OCI-LY7 (cell line): ENCODE data around the gene ZCCHC3. TPM values are rescaled to one million over a fixed set of nuclear protein-coding genes. Genes with fewer than 3 reads are reported as not detected.
A peak's percentile ranks its signal among the peaks of the same experiment; 100 is the strongest.

Source experiments
- BruUV-seq: library from RNA; stranded (reverse); fragments of 400-500 nt; replicated peaks from 2 replicates; lab custom pipeline; 2021; lab: Mats Ljungman, UMichigan
- CTCF ChIA-PET: fragments of 300-600 bp; sonication (Branson Sonifier 250); formaldehyde crosslinking; loops from one replicate; lab custom pipeline; 2022; ENCODE audit warnings: antibody characterized with exemption; ENCODE audit not compliant: unreplicated experiment; lab: Charles Lee
- POLR2A ChIA-PET: fragments of 300-600 bp; sonication (Branson Sonifier 250); formaldehyde crosslinking; loops from one replicate; lab custom pipeline; 2022; ENCODE audit warnings: antibody characterized with exemption; lab: Charles Lee
- DNase-seq: peaks from one replicate; pipeline ENCODE4 v3.0.0-alpha.2; 2015; ENCODE audit warnings: low spot score
- H2AFZ ChIP-seq: fragments of 200-600 bp; sonication (generic), shearing (Covaris generic); 2 replicates; pipeline ENCODE4 v1.6.1; 2014; ENCODE audit warnings: mild to moderate bottlenecking, antibody characterized with exemption, low read length, moderate library complexity
- H3K27ac ChIP-seq: fragments of 200-600 bp; sonication (generic); 2 replicates; pipeline ENCODE4 v1.5.1; 2014; ENCODE audit warnings: mixed run types, low read depth, mild to moderate bottlenecking, moderate library complexity, low read length, inconsistent platforms; ENCODE audit not compliant: poor library complexity, severe bottlenecking
- H3K36me3 ChIP-seq: fragments of 200-600 bp; sonication (generic); 2 replicates; pipeline ENCODE4 v1.6.1; 2014; ENCODE audit warnings: mild to moderate bottlenecking, antibody characterized with exemption, low read length, moderate library complexity, mixed read lengths; ENCODE audit not compliant: insufficient read depth
- H3K4me1 ChIP-seq: fragments of 200-600 bp; sonication (generic); 2 replicates; pipeline ENCODE4 v1.5.1; 2014; ENCODE audit warnings: mild to moderate bottlenecking, low read length; ENCODE audit not compliant: insufficient read depth, poor library complexity, severe bottlenecking
- H3K4me2 ChIP-seq: fragments of 200-600 bp; sonication (generic); 2 replicates; pipeline ENCODE4 v1.6.1; 2014; ENCODE audit warnings: mild to moderate bottlenecking, low read length
- H3K4me3 ChIP-seq: fragments of 200-600 bp; sonication (generic); 2 replicates; pipeline ENCODE4 v1.5.1; 2014; ENCODE audit warnings: mild to moderate bottlenecking, low read depth, low read length; ENCODE audit not compliant: poor library complexity, severe bottlenecking
- H3K79me2 ChIP-seq: fragments of 200-600 bp; sonication (generic); 2 replicates; pipeline ENCODE4 v1.6.1; 2016; ENCODE audit warnings: low read depth, mild to moderate bottlenecking, low read length, moderate library complexity, mixed read lengths; ENCODE audit not compliant: insufficient read depth
- H3K9me2 ChIP-seq: fragments of 200-600 bp; sonication (generic); 2 replicates; pipeline ENCODE4 v1.6.1; 2016; ENCODE audit warnings: mild to moderate bottlenecking, low read length, mixed read lengths; ENCODE audit not compliant: insufficient read depth
- H3K9me3 ChIP-seq: fragments of 200-600 bp; sonication (generic); 2 replicates; pipeline ENCODE4 v1.6.1; 2014; ENCODE audit warnings: mild to moderate bottlenecking, mixed run types, low read length, mixed read lengths
- H4K20me1 ChIP-seq: fragments of 200-600 bp; sonication (generic); 2 replicates; pipeline ENCODE4 v1.6.1; 2014; ENCODE audit warnings: mild to moderate bottlenecking, antibody characterized with exemption, low read length, moderate library complexity, mixed read lengths; ENCODE audit not compliant: insufficient read depth
- EZH2phosphoT487 ChIP-seq: fragments of 200-600 bp; sonication (generic); IDR thresholded peaks from 2 replicates; pipeline ENCODE4 v1.6.1; 2018; ENCODE audit warnings: low read depth, borderline replicate concordance, mild to moderate bottlenecking, mixed run types, antibody characterized with exemption, low read length, moderate library complexity, mixed read lengths
- intact Hi-C: fragments of 100-400 bp; cut with micrococcal nuclease; formaldehyde crosslinking; loops from one replicate; pipeline ENCODE4 v1.10.0; 2022; ENCODE audit not compliant: unreplicated experiment
- total RNA-seq, 2 experiments: library from RNA; depleted of rRNA in 1 of 2; stranded (reverse); fragments of >200 nt in 1 of 2; shearing (Covaris generic) in 1 of 2; gene quantifications; 2 replicates each; pipeline ENCODE4 v1.2.3, GENCODE V29; 2014 to 2022
- TF ChIP-seq, protein P1 (sequence below): fragments of 200-600 bp; sonication (generic); conservative IDR thresholded peaks from 2 replicates; pipeline ENCODE4 v1.5.1; 2014; ENCODE audit warnings: mild to moderate bottlenecking, antibody characterized with exemption, low read length, moderate library complexity, mixed read lengths

Gene ZCCHC3
- total RNA-seq, 2 experiments from 2014 or later, result 35.6 to 45.3 TPM

DNA sequence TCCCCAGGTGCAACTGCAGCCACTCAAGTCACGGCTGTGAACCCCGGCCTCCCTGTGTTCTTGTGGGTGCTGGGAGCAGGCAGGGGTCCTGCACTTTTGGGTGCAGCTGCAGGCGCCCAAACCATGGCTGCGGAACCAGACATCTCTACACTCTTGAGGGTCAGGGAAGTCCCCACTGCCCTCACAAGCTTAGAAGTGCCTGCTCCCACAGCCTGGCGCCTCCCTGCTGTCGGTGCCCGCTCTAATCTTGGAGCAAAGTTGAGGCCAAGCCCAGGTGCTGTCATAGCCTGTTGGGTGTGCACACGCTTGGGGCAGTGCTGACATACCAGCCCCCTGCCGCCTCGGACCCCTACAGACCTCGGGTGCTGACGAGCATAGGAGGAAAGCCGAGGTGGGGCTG is 33.7 kb upstream of the ZCCHC3 start:
- ChIA-PET CTCF (interaction anchor here (0.6 kb wide), 1 partner anchor 105 kb away, joined by 5 read pairs; no protein-coding TSS in a partner anchor), POLR2A (no interaction called here)
- Histone ChIP-seq H3K9me2 (no peaks in the 10 kb centered on the region), H3K4me1 (peaks cover 5% of the 10 kb centered on the region), H3K36me3 (no peaks in the 10 kb centered on the region), H3K79me2 (no peaks in the 10 kb centered on the region), H3K4me3 (no peak overlapping the region), H3K4me2 (no peak overlapping the region), H2AFZ (no peak overlapping the region), H3K27ac (no peak overlapping the region), H3K9me3 (no peaks in the 10 kb centered on the region), H4K20me1 (no peaks in the 10 kb centered on the region)
- DNase-seq, result no peak
- intact Hi-C loops, result no loop called here
- no TSS peak for BruUV-seq
- no peak for TF ChIP-seq EZH2phosphoT487
- TF ChIP-seq, protein P1, sequence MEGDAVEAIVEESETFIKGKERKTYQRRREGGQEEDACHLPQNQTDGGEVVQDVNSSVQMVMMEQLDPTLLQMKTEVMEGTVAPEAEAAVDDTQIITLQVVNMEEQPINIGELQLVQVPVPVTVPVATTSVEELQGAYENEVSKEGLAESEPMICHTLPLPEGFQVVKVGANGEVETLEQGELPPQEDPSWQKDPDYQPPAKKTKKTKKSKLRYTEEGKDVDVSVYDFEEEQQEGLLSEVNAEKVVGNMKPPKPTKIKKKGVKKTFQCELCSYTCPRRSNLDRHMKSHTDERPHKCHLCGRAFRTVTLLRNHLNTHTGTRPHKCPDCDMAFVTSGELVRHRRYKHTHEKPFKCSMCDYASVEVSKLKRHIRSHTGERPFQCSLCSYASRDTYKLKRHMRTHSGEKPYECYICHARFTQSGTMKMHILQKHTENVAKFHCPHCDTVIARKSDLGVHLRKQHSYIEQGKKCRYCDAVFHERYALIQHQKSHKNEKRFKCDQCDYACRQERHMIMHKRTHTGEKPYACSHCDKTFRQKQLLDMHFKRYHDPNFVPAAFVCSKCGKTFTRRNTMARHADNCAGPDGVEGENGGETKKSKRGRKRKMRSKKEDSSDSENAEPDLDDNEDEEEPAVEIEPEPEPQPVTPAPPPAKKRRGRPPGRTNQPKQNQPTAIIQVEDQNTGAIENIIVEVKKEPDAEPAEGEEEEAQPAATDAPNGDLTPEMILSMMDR, result no peak

DNA sequence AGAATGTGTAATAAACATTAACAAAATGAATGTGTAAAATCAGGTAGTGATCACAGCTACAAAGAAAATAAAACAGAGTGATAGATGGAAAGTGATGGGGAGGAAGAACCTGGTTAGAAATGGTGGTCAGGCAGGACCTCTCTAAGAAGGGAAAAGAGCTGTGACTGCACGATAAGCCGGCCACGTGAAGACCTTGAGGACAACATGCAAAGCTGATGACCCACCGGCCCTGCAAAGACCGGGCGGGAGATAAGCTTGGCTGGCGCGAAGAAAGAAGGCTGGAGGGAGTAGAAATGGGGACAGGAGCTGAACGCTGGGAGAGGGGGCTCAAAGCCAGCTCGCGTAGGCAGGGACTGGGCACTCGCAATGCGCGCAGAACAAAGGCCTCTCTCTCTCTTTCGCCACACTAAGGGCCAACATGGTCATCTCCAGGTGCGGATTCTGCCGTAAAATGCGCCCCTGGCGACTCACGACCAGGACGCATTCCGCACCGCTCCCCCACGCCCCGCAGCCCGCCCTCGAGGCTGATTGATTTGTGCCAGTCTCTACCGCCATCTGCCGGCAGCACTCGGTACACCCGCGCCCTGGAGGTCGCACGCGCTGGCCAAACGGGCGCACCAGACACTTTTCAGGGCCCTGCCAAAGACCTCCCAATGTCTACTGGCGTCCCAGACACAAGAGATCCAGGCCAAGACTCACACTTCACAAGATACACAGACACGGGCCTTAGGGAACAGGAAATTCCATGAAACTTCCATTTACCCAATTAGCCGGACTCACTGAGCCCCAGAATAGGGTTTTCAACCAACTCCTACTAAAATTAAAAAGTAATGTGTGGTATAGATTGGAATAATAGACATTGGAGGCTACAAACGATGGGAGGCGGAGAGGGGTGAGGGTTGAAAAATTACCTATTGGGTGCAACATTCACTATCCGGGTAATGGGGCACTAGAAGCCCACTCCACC is 30.5 kb upstream of the ZCCHC3 start:
- Histone ChIP-seq H4K20me1 (no peaks in the 10 kb centered on the region), H2AFZ (peak overlapping the region; percentile 71), H3K9me3 (no peaks in the 10 kb centered on the region), H3K9me2 (no peaks in the 10 kb centered on the region), H3K4me3 (peak overlapping the region; percentile 44), H3K4me2 (peak overlapping the region; percentile 54), H3K4me1 (peaks cover 5% of the 10 kb centered on the region), H3K27ac (no peak overlapping the region), H3K36me3 (no peaks in the 10 kb centered on the region), H3K79me2 (no peaks in the 10 kb centered on the region)
- POLR2A ChIA-PET, result no interaction called here
- peak; percentile 83 for DNase-seq
- CTCF ChIA-PET, result interaction anchor here (0.7 kb wide), 1 partner anchor 69 kb away, joined by 3 read pairs; no protein-coding TSS in a partner anchor
- no TSS peak for BruUV-seq
- intact Hi-C loops, result loop anchor here (1.0 to 2.0 kb wide), 2 partner anchors 58 to 64 kb away; no protein-coding TSS in a partner anchor
- no peak for TF ChIP-seq EZH2phosphoT487
- TF ChIP-seq, protein P1, result peak; percentile 95
